GM12878 (cell line): ENCODE results near the gene IDI1. TPM values are rescaled to one million over a fixed set of nuclear protein-coding genes. Genes with fewer than 3 reads are reported as not detected.
"Not testable (repeated sequence)": the region's sequence is repeated elsewhere in the genome, so short reads cannot be mapped to it uniquely, and the experiment has no call there.

ENCODE experiments used
- ATAC-seq: fragments of 200-7000 bp; cut with Tn5 transposase; 3 replicates; pipeline ENCODE4 v1.9.1; 2020; ENCODE audit warnings: mild to moderate bottlenecking, moderate library complexity
- BruUV-seq: library from RNA; stranded (reverse); fragments of 400-500 nt; replicated peaks from 2 replicates; lab custom pipeline; 2021; lab: Mats Ljungman, UMichigan
- CTCF ChIA-PET: fragments of 300-600 bp; sonication (Branson Sonifier 250); formaldehyde crosslinking; extraction: SDS; loops from one replicate; lab custom pipeline; 2021; ENCODE audit warnings: inconsistent platforms; lab: Yijun Ruan, JAX
- POLR2A ChIA-PET: fragments of 350-600 bp; formaldehyde crosslinking; extraction: SDS; loops from one replicate; lab custom pipeline; 2021; ENCODE audit warnings: inconsistent platforms; lab: Charles Lee
- RAD21 ChIA-PET: fragments of 300-600 bp; sonication (Branson Sonifier 250); formaldehyde crosslinking; loops from one replicate; lab custom pipeline; 2023; ENCODE audit warnings: antibody characterized with exemption; ENCODE audit not compliant: unreplicated experiment; lab: Charles Lee
- SMC1A ChIA-PET: fragments of 300-600 bp; sonication (Branson Sonifier 250); formaldehyde crosslinking; loops from one replicate; lab custom pipeline; 2023; ENCODE audit not compliant: unreplicated experiment, uncharacterized antibody; lab: Charles Lee
- DNase-seq: peaks from one replicate; pipeline ENCODE4 v3.0.0-alpha.2; 2011; ENCODE audit warnings: low read depth, low spot score
- FAIRE-seq: peaks from 3 replicates; lab custom pipeline; 2011; peaks lifted over from hg19 to GRCh38; lab: Jason Lieb, UNC
- H2AFZ ChIP-seq: 2 replicates; pipeline ENCODE4 v1.6.0; 2011; ENCODE audit warnings: low read depth, low read length, control low read depth; ENCODE audit not compliant: control insufficient read depth
- H3K27ac ChIP-seq: 2 replicates; pipeline ENCODE4 v1.5.1; 2011; ENCODE audit warnings: control low read depth; ENCODE audit not compliant: control insufficient read depth, insufficient read depth
- H3K27me3 ChIP-seq, 2 experiments: replicated peaks in 1 of 2; 2 replicates each; pipeline versions ENCODE4 v1.6.0 to v1.6.1; 2011; ENCODE audit warnings: low read length in 1 of 2; ENCODE audit not compliant: control insufficient read depth in 2 of 2, insufficient read depth in 2 of 2
- H3K36me3 ChIP-seq, 2 experiments: 2 replicates each; pipeline ENCODE4 v1.5.1; 2011; ENCODE audit warnings: low read length in 1 of 2; ENCODE audit not compliant: control insufficient read depth in 2 of 2, insufficient read depth in 2 of 2
- H3K4me1 ChIP-seq: 2 replicates; pipeline ENCODE4 v1.6.1; 2011; ENCODE audit warnings: mild to moderate bottlenecking, low read length, moderate library complexity, mixed read lengths; ENCODE audit not compliant: control insufficient read depth, insufficient read depth
- H3K4me2 ChIP-seq: 2 replicates; pipeline ENCODE4 v1.6.0; 2011; ENCODE audit warnings: control low read depth; ENCODE audit not compliant: control insufficient read depth, insufficient read depth
- H3K4me3 ChIP-seq: fragments of 200-600 bp; sonication (generic); 2 replicates; pipeline ENCODE4 v1.5.1; 2016
- H3K79me2 ChIP-seq: 2 replicates; pipeline ENCODE4 v1.6.0; 2011; ENCODE audit warnings: low read length; ENCODE audit not compliant: control insufficient read depth, insufficient read depth
- H3K9ac ChIP-seq: 2 replicates; pipeline ENCODE4 v1.8.0; 2011; ENCODE audit warnings: low read length, control low read depth, mixed read lengths; ENCODE audit not compliant: control insufficient read depth, insufficient read depth
- H3K9me3 ChIP-seq: replicated peaks from 3 replicates; pipeline ENCODE4 v1.5.1; 2011; ENCODE audit warnings: mild to moderate bottlenecking, low read length; ENCODE audit not compliant: control insufficient read depth, insufficient read depth
- H4K20me1 ChIP-seq: 2 replicates; pipeline ENCODE4 v1.6.0; 2011; ENCODE audit not compliant: control insufficient read depth, insufficient read depth
- ATF2 ChIP-seq: IDR thresholded peaks from 2 replicates; pipeline ENCODE4 v1.6.1; 2012; ENCODE audit warnings: low read length, inconsistent platforms
- CUX1 ChIP-seq: IDR thresholded peaks from 2 replicates; pipeline ENCODE4 v1.6.1; 2012; ENCODE audit warnings: improper control_type of control experiment, low read depth, low read length; ENCODE audit not compliant: insufficient replicate concordance
- POLR2A ChIP-seq: IDR thresholded peaks from 2 replicates; pipeline ENCODE4 v1.6.1; 2011; ENCODE audit warnings: low read depth, mild to moderate bottlenecking, low read length
- POLR2AphosphoS2 ChIP-seq: IDR thresholded peaks from 2 replicates; pipeline ENCODE4 v1.6.1; 2011; ENCODE audit warnings: low read depth, mild to moderate bottlenecking, low read length, improper control_type of control experiment, moderate library complexity
- POLR2AphosphoS5 ChIP-seq: IDR thresholded peaks from 2 replicates; pipeline ENCODE4 v1.6.1; 2011; ENCODE audit warnings: mild to moderate bottlenecking, low read length, inconsistent platforms
- WGBS: methylation state at CpG from one replicate; pipeline ENCODE4 v1.1.6; 2016; ENCODE audit warnings: low lambda C conversion rate; ENCODE audit not compliant: insufficient replicate concordance, insufficient coverage; ENCODE audit errors: missing lambda C conversion rate; 5-methylcytosine and 5-hydroxymethylcytosine counted together
- in situ Hi-C: fragments of 300-500 bp; cut with MboI; formaldehyde crosslinking; loops from 9 replicates; pipeline ENCODE4 v1.14.3; 2018; ENCODE audit warnings: mixed read lengths
- intact Hi-C: fragments of 100-400 bp; cut with micrococcal nuclease; formaldehyde crosslinking; loops from one replicate; pipeline ENCODE4 v1.14.2; 2022; ENCODE audit not compliant: unreplicated experiment
- polyA plus RNA-seq, 11 experiments: library from polyadenylated mRNA; depleted of rRNA in 4 of 11; unstranded in 6 of 11; stranded (reverse) in 5 of 11; fragments of >200 nt; fragmentation: Nextera tagmentation in 4 of 11; fragmentation: Illumina TruSeq in 1 of 11; extraction: Ambion mirVana in 4 of 11; extraction: Trizol in 1 of 11; gene quantifications; 1 replicate in 1 of 11; 2 replicates in 10 of 11; pipeline versions ENCODE4 v1.2.1 to v1.2.3, GENCODE V29; 2011 to 2016; ENCODE audit warnings: inconsistent platforms in 2 of 11, missing spikeins in 2 of 11, low read depth in 1 of 11
- total RNA-seq, 4 experiments: library from RNA; depleted of rRNA in 3 of 4; stranded (reverse); fragments of >200 nt in 3 of 4; fragmentation: Illumina TruSeq in 1 of 4; extraction: Trizol in 1 of 4; gene quantifications; 2 replicates each; pipeline versions ENCODE4 v1.2.1 to v1.2.3, GENCODE V29; 2013 to 2021

IDI1 gene
- total and polyA plus RNA-seq, 10 of the 15 experiments (the other 5 are each of a cell fraction or from before 2014, with no cell fraction given), result 85.5 to 223 (median 157) TPM

GRCh38 chr10:1038769-1039168 is 10.2 kb downstream of the IDI1 start:
- H3K27ac ChIP-seq, in situ Hi-C loops, FAIRE-seq, POLR2A ChIA-PET, RAD21 ChIA-PET, H3K4me1 ChIP-seq, H4K20me1 ChIP-seq, H3K4me3 ChIP-seq, BruUV-seq, H2AFZ ChIP-seq, H3K27me3 ChIP-seq, ATAC-seq, DNase-seq, H3K4me2 ChIP-seq, H3K9ac ChIP-seq, H3K9me3 ChIP-seq, CTCF ChIA-PET: not testable (repeated sequence)
- TF ChIP-seq CUX1, result peak; percentile 67
- TF ChIP-seq POLR2AphosphoS5, result peak; percentile 66; the same call in 1 of the 2 replicates
- TF ChIP-seq POLR2AphosphoS2, result 0 out of 2 replicates have a peak, but pooled peaks have one; percentile 39
- peak; percentile 57 for TF ChIP-seq POLR2A
- peak; percentile 47; the same call in 1 of the 2 replicates for TF ChIP-seq ATF2
- WGBS, result 0% methylated on average over 1 of the region's 20 CpGs
- H3K79me2 ChIP-seq, result peaks cover 12% of the 10 kb centered on the region
- peaks cover 2 to 12% of the 10 kb centered on the region in 2 experiments for H3K36me3 ChIP-seq
- intact Hi-C loops, result loop anchor here (2.0 kb wide), 1 partner anchor 64 kb away; no protein-coding TSS in a partner anchor
- SMC1A ChIA-PET, result interaction anchor here (1.0 kb wide), 1 partner anchor 45 kb away, joined by 3 read pairs; no protein-coding TSS in a partner anchor
